A673 (cell line): ENCODE data around the gene CDK19.

ENCODE experiments used
- CTCF ChIP-seq: fragments of 300-800, 200-600 bp; sonication (generic); conservative IDR thresholded peaks from 2 replicates; pipeline ENCODE4 v1.5.1; 2017; ENCODE audit warnings: low read depth, mild to moderate bottlenecking, antibody characterized with exemption, low read length, moderate library complexity, mixed read lengths
- EZH2 ChIP-seq: fragments of 200-600 bp; sonication (generic); IDR thresholded peaks from 2 replicates; pipeline ENCODE4 v1.6.1; 2017; ENCODE audit warnings: borderline replicate concordance, low read depth, mild to moderate bottlenecking, mixed read lengths, antibody characterized with exemption, low read length; ENCODE audit not compliant: poor library complexity, severe bottlenecking

GRCh38 chr6:110671447-110671846, 143.8 kb downstream of the CDK19 start:
- no peak for TF ChIP-seq CTCF
- TF ChIP-seq EZH2, result no peak
